ENCODE measurements around the gene MYDGF.

GRCh38 chr19:4692251-4693077, 22.3 kb upstream of the MYDGF start:
- TF ChIP-seq ZNF26 (tag by site-specific recombination; IDR thresholded peaks at IDR 0.05): no peak
- TF ChIP-seq REST (tag by site-specific recombination; IDR thresholded peaks at IDR 0.05): no peak
